Measurements from ENCODE around the gene LIME1. TPM values are rescaled to one million over a fixed set of nuclear protein-coding genes. Genes with fewer than 3 reads are reported as not detected.

LIME1 gene
- total RNA-seq, 4 donors from 2014 or later: 11.4 to 51.9 (median 17.6) TPM

GRCh38 chr20:63754008-63754407 is 17.5 kb downstream of the LIME1 start:
- Histone ChIP-seq H3K4me3 (no peak overlapping the region), H3K36me3 (peaks cover 0 to 22% (median 0%) of the 10 kb centered on the region in 3 donors), H3K27ac (no peak overlapping the region), H3K9me3 (no peaks in the 10 kb centered on the region), H3K4me1 (no peaks in the 10 kb centered on the region), H3K27me3 (no peaks in the 10 kb centered on the region)
- no peak for TF ChIP-seq POLR2A (IDR thresholded peaks at IDR 0.05)
- no peak for TF ChIP-seq EP300 (IDR thresholded peaks at IDR 0.05)
- TF ChIP-seq CTCF (IDR thresholded peaks at IDR 0.05): no peak
- DNase-seq (ENCODE audit: low spot score in 2 of 2): no peak
- 78 to 85% methylated on average over 13 to 15 of the region's 16 CpGs for WGBS, 2 donors

GRCh38 chr20:63755933-63756647 is 19.6 kb downstream of the LIME1 start:
- TF ChIP-seq POLR2A (IDR thresholded peaks at IDR 0.05) (no peak), CTCF (IDR thresholded peaks at IDR 0.05) (no peak), EP300 (IDR thresholded peaks at IDR 0.05) (no peak)
- 73 to 83% methylated on average over 18 of the region's 18 CpGs for WGBS, 2 donors
- Histone ChIP-seq H3K36me3 (peaks cover 0 to 9% (median 0%) of the 10 kb centered on the region in 3 donors), H3K4me1 (no peaks in the 10 kb centered on the region), H3K27ac (no peak overlapping the region), H3K9me3 (no peaks in the 10 kb centered on the region), H3K4me3 (no peak overlapping the region), H3K27me3 (no peaks in the 10 kb centered on the region)
- DNase-seq (ENCODE audit: low spot score in 2 of 2): no peak

GRCh38 chr20:63756648-63756991 is 20.2 kb downstream of the LIME1 start:
- Histone ChIP-seq H3K27me3 (no peaks in the 10 kb centered on the region), H3K27ac (no peak overlapping the region), H3K4me3 (no peak overlapping the region), H3K36me3 (peaks cover 0 to 9% (median 0%) of the 10 kb centered on the region in 3 donors), H3K9me3 (no peaks in the 10 kb centered on the region), H3K4me1 (no peaks in the 10 kb centered on the region)
- no peak for TF ChIP-seq CTCF (IDR thresholded peaks at IDR 0.05)
- no peak for TF ChIP-seq EP300 (IDR thresholded peaks at IDR 0.05)
- no peak for TF ChIP-seq POLR2A (IDR thresholded peaks at IDR 0.05)
- WGBS, 2 donors: 61 to 64% methylated on average over 8 of the region's 8 CpGs
- no peak for DNase-seq (ENCODE audit: low spot score in 2 of 2)

- no peaks in the 10 kb centered on the region for H3K9me3 ChIP-seq
- no peak overlapping the region for H3K27ac ChIP-seq
- no peaks in the 10 kb centered on the region for H3K4me1 ChIP-seq
- H3K36me3 ChIP-seq: peaks cover 0 to 5% (median 0%) of the 10 kb centered on the region in 3 donors
- 87 to 93% methylated on average over 4 to 5 of the region's 7 CpGs for WGBS, 2 donors
- TF ChIP-seq EP300 (IDR thresholded peaks at IDR 0.05) (no peak), POLR2A (IDR thresholded peaks at IDR 0.05) (no peak), CTCF (IDR thresholded peaks at IDR 0.05) (no peak)
- no peaks in the 10 kb centered on the region for H3K27me3 ChIP-seq
- no peak for DNase-seq (ENCODE audit: low spot score in 2 of 2)
- H3K4me3 ChIP-seq: no peak overlapping the region
These were observed 21.7 kb downstream of the LIME1 start for GRCh38 chr20:63758152-63758551.

- no peak overlapping the region for H3K27ac ChIP-seq
- no peak for DNase-seq (ENCODE audit: low spot score in 2 of 2)
- no peak overlapping the region for H3K4me3 ChIP-seq
- H3K36me3 ChIP-seq: peaks cover 0 to 9% (median 0%) of the 10 kb centered on the region in 3 donors
- no peaks in the 10 kb centered on the region for H3K4me1 ChIP-seq
- WGBS, 2 donors: 89 to 91% methylated on average over 7 of the region's 7 CpGs
- H3K9me3 ChIP-seq: no peaks in the 10 kb centered on the region
- TF ChIP-seq POLR2A (IDR thresholded peaks at IDR 0.05) (no peak), CTCF (IDR thresholded peaks at IDR 0.05) (no peak), EP300 (IDR thresholded peaks at IDR 0.05) (no peak)
- H3K27me3 ChIP-seq: no peaks in the 10 kb centered on the region
These were observed 23.0 kb downstream of the LIME1 start for GRCh38 chr20:63759377-63759901.
